NCI-H1092 (cell line): ENCODE results near the gene TEKTIP1.
A peak's percentile ranks its signal among the peaks of the same experiment; 100 is the strongest.
"Not testable (repeated sequence)": the region's sequence is repeated elsewhere in the genome, so short reads cannot be mapped to it uniquely, and the experiment has no call there.

ENCODE experiments used
- DNase-seq: peaks from one replicate; lab custom pipeline; 2025; lab: John Stamatoyannopoulos, UW

Gene TEKTIP1

DNA sequence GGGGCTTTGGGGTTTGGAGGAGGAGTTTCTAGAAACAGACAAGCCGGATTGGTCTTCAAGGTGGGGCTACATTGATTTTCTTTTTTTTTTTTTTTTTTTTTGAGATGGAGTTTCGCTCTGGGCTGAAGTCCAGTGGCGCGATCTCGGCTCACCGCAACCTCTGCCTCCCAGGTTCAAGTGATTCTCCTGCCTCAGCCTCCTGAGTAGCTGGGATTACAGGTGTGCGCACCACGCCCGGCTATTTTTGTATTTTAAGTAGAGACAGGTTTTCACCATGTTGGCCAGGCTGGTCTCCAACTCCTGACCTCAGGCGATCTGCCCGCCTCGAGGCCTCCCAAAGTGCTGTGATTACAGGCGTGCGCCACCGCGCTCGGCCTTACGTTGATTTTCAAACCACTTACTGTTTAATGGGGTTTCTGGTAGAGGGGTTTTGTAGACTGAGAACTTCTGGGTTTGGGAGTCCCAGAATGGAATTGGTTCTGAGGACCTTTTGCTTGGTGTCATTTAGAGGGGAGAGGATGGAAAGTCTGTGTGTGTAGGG is 30.8 kb upstream of the TEKTIP1 start:
- DNase-seq = not testable (repeated sequence)

DNA sequence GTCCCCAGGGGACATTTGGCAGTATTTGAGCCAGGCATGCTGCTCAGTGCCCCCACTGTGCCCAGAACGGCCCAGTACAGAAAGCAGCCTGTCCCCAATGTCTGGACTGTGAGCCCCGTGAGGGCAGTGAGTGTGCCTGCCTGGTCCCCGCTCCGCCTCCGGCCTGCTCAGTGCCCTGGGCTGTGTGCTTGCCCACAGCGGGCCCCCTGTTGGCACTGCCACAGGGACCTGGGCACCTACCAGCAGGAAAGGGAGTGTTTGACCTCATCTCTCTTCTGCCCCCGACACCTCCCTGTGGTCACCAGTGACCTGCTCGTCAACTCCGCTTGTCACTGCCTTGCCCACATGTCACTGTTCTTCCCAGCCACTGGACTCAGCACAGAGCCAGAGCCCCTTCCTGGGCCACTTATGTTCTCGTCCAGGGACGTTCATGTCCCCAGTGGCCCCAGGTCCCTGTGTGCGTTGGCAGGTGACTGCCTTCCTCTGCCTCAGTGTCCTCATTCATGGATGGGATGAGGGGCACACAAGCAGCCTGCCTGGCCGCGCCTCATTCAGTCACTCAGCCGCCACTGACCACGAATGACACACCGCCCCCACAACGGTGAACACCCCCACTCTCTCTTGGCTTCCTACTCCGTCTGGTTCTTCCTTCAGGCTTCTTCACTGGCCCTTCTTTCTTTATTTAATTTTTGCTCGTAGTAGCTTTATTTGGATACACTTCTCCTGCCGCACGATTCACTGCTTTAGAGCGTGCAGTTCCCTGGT is 30.0 kb upstream of the TEKTIP1 start:
- no peak for DNase-seq

DNA sequence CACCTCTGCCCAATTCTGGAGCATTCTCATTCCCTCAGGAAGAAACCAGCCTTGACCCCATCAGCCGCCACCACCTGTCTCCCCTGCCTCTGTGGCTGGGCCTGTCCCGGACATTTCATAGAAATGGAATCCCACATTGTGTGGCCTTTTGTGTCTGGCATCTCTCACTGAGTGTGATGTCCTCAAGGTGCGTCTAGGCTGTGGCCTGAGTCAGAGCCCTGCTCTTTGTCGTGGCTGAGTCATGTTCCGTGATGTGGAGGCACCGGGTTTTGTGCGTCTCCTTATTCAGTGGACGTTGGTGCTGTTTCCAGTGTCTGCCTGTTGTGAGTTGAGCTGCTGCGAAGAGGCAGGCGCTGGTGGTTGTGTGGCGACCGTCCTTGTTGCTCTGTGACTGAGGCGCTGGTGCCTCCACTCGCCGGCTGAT is 29.4 kb upstream of the TEKTIP1 start:
- no peak for DNase-seq

DNA sequence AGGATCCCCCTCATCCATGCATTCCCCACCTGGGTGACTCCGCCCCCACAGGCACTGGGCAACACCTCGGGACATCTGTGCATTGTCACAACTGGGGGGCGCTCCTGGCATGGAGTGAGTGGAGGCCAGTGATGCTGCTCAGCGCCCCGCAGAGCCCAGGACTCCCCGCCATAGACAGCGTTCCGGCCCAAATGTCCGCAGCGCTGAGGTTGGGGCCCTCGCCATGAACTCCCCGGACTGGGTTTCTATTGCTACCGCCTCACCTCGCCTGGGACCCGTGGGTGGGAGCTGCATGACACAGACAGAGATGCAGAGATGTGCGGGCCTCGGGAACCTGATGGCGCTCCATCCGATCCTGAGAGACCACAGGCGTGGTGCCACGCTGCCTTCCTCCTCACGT is 28.2 kb upstream of the TEKTIP1 start:
- no peak for DNase-seq

DNA sequence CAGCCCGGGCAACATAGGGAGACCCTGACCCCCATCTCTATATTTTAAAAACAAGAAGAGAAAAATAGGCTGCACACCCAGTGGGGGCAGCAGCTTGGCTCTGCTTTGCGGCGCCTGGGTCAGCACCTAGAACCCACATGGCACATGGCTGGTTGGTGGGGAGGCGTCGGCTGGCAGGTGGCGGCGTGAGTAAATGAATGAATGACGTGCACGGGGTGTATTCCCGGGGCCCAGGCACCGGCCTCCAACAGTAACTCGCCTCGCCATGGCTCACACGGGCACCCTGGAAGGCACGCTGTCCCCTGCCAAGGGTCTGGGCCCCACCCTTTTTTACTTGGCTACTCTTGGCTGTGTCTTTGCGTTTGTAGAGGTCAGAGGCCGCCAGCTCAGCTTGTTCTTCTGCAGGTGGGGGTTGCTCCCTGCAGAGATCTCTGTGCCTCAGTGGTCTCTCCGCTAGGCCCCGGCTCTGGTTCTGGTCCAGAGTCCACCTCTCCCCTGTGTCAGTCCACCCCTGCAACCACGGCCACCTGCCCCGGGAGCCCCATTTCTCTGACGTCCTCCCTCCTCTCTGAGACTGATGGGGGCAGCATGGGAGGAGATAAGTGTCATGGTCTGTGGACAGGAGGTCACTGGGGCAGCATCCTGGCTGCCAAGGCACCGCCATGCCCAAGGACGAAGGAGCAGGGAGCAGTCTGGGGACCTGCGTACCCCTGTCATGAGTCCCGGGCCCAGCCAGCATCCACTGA is 27.3 kb upstream of the TEKTIP1 start:
- DNase-seq = no peak

DNA sequence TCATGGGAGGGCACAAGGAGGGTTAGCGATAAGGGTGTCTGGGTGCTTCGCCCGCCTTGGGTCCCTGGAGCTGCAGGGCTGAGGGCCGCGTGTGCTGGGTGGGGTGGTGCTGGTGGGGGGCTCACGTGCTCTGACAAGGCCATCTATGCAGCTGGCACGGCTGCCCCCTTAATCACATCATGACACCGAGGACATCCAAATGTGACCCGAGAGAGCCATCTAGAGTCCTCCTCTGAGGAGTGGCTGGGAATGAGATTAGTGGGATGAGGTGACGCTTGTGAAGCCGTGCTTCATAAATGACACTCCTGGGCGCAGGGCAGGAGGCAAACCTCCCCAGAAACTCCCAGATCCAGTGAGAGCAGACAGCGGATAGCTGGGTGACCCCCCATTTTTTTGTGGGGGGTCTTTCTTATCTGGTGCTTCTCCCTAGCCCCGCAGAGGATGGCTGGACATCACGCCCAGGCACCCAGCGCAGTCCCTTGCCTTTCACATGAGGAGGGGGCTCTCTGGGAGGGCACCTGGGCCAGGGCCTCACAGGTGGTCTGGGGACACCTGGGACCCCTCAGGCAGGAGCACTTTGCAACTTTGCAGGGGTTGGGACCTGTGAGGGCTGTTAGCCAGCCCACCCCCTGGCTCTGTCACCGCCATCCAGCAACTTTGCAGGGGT is 26.3 kb upstream of the TEKTIP1 start:
- DNase-seq = no peak

DNA sequence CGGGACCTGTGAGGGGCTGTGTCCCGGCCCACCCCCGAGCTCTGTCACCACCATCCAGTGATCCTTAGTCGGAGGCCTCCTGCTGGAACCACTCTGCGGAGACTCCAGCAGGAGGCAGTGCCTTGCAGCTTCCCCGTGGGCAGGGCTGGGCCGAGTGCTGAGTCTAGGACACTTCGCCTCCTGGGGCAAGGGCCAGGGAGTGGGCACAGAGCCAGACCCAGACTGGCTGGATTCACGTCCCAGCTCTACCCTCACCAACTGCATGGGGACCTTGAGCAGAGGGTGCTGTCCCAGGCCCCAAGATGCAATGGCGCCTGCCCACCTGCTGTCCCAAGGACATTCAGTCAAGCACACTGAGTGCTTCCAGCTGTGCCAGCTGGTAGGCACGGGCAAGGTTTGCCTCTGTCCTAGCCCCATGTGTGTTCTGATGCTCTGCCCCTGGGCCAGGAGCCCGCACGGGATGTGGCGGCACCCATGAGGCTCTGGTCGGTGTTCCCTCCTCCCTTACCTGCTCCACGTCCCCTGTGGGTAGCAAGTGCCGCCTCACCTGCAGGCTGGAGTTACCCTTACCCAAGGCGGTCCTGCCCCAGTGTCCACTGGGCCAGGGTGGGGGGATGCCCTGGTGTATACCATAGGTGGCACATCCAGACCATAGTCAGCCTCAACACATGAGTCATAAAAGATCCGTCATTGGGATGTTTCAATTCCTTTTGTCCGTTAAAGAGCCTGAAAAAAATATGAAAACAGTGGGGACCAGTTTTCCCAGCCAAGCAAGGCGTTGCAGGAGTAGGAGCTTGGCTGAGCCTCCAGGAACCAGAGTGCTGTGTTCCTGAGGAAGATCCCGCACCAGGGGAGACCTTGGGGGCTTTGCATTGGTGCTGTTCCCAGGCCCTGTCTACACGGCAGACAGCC is 25.5 kb upstream of the TEKTIP1 start:
- no peak for DNase-seq

DNA sequence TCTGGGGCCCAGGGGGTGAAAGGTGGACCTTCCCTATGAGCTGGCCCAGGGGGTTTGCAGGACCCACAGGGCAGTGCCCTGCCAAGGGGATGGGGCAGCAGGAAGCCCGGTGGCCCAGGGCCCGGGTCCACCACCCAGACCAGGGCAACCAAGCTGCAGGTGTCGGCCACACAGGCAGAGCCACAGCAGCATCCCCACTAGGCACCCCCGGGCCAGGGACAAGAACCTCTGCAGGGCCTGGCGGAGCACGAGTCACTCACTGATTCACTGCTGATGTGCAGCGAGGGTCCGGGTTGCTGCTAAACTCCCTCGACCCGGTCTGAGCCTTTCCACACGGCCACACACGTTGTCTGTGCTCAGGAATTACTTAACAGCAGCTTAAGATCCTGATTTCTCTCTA is 24.0 kb upstream of the TEKTIP1 start:
- DNase-seq = no peak

DNA sequence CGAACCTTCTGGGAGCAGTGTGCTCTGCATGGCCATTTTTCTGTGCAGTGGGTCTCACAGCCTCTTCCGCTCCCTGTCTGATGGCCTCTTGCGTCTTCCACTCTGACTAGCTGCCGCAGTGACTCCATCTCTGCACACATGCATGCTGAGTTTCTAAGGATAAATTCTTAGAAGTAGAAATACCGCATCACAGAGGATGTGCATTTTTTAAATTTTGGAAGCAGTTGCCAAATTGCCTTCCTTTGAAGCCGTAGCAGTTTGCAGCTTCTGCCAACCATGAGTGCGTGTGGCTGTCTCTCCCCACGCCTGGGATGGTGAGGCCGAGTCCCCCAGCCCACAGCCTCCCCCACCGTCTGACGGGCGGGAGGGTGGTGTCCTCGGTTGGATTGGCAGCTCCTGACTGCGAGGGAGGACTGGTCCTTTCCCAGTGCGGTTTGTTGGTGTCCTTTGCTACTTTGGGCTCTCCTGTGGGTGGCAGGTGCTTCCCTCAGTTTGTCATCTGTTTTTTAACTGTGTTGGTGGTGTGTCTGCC is 23.0 kb upstream of the TEKTIP1 start:
- DNase-seq = no peak

DNA sequence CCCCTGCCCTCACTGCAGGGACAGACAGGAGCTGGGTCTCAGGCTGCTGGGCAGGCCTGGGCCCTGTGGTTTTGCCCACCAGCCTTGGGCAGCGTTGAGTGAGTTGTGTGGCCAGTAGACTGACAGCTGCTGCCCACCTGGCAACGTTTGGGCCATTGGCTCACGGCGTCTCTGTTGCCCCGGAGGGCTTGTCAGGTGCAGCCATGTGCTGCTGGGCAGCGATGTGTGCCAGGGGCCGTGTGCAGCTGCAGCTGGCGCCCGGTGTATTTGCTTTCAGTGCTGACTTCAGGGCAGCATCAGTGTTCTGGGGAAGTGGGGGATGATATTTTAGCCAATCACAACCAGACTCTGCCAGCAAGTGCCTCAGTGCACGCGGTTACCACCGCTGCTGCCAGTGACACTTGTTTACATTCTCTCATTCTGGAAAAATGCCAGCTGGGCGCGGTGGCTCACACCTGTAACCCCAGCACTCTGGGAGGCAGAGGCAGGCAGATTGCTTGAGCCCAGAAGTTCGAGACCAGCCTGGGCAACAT is 22.2 kb upstream of the TEKTIP1 start:
- DNase-seq = peak; percentile 94

DNA sequence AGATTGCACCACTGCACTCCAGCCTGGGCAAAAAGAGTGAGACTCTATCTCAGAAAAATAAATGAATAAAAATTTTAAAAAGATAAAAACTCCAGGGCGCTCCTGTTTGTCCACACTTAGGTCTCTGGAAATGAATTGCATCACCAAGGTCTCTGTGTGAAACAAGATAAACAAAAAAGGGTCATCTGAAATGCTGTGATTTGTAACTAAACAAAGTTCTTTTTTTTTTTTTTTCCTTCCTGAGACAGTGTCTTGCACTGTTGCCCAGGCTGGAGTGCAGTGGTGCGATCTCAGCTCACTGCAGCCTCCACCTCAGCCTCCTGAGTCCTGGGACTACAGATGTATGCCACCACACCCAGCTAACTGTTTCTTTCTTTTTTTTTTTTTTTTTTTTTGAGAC is 21.3 kb upstream of the TEKTIP1 start:
- DNase-seq = no peak

DNA sequence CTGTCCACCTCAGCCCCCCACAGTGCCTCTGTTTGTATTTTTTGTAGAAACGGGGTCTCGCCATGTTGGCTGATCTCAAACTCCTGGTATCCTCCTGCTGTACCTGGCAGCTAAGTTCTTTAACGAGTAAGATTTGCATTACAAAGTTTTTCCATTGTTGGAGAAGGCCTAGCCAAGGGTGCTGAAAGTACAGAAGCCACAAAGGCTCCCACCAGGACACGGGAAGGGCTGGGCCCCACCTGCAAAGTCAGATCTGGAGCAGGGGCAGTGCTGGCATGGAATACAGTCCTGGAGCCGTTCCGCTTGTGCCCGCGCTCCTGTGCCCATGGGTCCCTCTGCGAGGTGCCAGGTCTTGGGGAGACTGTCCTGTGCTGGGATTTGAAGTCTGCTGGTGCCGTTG is 20.7 kb upstream of the TEKTIP1 start:
- DNase-seq = no peak

DNA sequence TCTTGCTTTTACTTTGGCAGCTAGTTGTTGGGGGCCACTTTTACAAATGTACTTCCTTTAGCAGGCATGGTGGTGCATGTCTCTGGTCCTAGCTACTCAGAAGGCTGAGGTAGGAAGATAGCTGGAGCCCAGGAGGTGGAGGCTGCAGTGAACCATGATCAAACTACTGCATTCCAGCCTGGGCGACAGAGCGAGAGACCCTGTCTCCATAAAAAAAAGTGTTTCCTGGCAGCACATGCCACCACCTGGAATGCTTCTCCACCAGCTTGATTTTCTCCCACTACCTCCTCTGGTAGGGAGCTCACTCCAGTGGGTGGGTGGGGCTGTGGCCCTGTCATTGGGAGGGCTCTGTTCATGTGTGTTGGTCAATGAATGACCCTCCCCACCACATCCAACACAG is 20.3 kb upstream of the TEKTIP1 start:
- DNase-seq = no peak

DNA sequence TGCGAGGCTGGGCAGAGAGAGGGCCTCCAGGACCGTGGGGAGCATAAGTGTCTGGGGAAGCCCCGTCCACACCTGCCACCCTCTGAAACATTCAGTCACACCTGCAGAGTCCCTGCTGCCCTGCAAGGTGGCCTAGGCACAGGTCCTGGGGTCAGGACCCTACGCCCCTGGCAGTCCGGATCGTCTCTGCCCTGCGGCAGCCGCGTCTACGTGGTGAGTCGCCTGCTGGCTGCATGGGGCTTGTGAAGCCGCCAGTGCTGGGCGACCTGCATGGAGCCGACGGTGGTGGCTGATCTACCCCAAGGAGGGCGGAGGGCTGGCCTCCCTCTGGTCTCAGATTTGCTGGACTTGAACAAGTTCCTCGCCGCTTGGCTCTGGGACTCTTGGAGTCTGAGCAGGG is 19.8 kb upstream of the TEKTIP1 start:
- no peak for DNase-seq

DNA sequence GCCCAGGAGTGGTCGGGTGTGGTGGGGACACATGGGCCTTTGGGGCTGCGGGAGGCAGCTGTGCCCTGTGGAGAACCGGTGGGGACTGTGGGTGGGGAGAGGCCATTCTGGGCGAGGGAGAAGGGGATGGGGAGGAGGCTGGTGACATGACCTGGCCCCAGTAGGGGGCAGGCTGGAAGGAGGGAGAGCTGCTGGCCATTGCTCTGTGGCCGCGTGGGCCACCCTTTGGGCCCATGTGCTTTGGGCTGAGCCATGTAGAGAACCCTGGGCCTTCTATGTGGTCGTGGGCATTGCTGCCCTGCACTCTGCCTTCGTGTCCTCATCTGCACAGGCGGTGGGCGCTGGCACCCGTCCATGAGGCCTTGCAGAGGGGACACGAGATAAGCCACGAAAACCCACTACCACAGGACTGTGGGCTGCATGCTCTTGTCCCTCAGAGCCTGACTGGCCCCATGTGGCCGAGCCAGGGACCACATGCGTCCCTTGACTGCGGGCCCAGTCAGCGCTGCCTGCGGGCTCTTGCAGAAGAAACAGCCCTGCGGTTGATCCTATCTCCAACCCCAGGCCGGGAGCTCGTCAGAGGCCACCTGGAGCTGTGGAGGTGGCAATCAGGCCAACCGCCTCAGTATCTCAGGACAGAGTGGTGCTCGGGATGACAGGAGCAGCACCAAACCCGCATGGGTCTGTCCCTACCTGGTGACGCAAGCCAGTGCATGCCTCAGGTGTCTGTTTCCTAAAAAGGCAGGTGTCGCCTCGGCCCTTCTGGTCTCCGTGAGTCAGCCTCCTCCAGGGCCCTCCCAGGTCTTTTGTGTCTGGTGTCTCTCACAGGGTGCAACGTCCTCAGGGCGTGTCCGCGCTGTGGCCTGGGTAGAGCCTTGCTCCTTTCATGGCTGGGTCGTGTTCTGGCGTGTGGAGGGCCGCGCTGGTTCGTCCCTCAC is 18.5 kb upstream of the TEKTIP1 start:
- DNase-seq = no peak

DNA sequence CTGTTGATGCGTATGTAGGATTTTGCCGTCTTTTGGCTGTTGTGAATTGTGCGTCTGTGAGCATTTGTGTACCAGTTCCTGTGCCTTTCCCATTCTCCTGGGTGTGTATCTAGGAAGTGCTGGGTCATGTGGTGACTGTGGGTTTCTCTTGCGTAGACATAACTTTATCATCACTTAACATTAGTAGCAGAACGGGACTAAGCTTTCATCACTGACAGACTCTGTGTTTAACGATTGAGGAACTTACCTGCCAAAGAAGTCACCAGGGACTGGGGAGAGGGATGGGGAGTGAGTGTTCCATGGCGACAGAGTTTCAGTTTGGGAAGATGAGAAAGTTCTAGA is 17.9 kb upstream of the TEKTIP1 start:
- no peak for DNase-seq

DNA sequence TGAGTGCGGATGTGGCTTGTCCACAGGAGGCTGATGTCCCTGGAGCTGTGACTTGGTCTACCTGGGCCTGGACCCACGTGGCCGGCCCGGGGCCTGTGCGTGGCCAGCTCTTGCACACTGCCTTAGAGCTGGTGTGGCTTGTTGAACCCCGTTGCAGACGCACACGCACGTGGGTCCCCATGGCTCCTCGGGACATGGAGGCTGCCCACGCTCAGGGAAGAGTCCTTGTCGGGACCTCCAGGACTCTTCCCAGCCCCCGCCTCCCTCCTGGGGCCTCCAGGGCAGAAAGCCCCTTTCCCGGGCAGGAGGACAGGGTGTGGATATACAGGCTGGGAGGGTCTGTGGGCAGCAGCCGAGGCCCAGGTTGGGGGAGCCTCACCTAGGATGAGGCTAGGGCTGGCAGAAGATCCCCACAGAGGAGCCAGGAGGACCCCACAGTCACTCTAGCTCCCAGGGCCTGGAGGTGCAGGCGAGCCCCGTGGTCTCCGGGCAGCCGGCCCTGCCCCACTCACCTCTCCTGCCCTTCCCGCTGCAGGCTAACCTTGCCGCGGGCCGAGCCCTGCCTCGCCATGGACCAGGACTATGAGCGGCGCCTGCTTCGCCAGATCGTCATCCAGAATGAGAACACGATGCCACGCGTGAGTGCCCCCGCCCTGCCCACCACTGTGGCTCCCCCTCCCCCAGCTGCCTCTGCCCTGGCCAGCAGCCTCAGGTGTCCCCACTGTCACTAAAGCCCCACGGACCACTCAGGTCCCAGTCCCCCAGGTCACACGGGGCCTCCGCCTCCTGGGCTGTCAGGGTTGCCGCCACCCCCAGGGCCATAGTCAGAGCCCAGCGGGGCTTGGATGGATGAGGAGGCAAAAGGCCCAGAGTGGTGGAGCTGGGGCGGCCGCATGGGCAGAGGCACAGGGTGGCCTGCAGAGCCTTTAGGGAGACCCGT is 16.3 kb upstream of the TEKTIP1 start:
- no peak for DNase-seq

DNA sequence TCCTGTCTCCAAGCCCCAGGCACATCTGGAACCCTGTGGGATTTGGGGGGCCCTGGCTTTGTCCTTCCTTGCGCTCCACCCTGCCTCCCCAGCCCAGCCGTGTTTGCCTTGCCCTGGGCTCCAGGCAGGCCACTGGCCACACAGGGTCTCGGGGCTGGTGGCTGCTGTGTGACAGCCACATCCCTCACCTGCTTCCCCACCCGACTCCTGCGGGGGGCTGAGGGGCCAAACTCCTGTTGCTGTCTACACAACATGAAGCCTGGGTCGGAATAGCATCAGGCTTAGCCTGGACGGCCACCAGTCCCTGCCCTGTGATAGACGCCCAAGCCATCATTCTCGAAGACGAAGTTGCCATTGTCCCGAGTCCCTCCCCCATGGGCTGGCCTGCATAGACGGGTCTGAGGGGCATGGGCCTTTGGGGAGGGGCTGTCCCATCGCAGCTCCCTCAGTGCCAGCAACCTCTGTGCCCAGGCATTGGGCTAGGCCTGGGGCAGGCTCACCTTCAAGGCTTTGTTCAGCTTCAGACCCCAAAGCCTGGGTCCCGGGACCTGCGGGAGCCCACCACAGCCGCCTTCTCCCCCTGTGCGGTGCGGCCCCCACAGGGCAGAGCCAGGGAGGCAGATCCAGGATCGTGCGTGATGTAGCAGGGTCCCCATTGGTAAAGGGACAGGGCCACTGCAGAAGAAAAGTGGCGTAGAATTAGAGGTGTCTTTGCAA is 15.5 kb upstream of the TEKTIP1 start:
- DNase-seq = no peak
